ENCODE data around the gene ALKBH5.

The ALKBH5 gene

GRCh38 chr17:18245038-18245776 is 61.6 kb downstream of the ALKBH5 start:
- no peak for DNase-seq (ENCODE audit: low read depth)

DNA sequence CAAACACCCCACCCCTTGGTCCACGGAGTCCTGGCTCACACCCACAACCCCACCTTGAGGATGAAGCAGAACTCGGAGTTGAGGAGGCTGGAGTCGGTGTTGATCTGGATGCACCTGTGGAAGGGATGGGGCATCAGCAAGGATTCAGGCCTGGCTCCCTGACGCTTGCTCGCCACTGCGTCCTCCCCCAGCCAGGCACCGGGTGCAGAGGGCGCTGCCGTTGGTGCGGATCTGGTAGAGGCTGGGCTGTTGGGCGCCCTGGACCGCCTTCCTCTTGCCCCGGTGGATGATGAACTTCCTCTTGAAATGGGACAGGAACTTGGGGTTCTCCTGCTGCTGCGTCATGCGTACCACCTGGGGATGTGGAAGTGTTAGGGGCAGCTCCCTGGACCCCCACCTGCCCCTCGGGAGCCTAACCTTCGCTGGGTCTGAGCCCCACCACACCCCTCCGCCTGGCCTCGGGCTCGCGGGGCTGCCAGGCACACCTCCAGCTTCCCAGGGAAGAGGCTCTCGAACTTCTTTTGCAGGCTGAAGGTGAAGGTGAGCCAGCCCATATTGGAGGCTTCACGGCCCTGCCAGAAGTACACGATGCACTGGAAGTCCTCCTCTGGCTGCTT is 62.6 kb downstream of the ALKBH5 start:
- DNase-seq (ENCODE audit: low read depth) = no peak

GRCh38 chr17:18246880-18247612 is 63.4 kb downstream of the ALKBH5 start:
- peak; percentile 77 for DNase-seq (ENCODE audit: low read depth)

- DNase-seq (ENCODE audit: low read depth) = no peak
These were observed 64.0 kb downstream of the ALKBH5 start for GRCh38 chr17:18247613-18248001.

- peak; percentile 71 for DNase-seq (ENCODE audit: low read depth)
These were observed 64.7 kb downstream of the ALKBH5 start for GRCh38 chr17:18248300-18248731.

GRCh38 chr17:18248811-18249210 is 65.2 kb downstream of the ALKBH5 start:
- DNase-seq (ENCODE audit: low read depth) = no peak

DNA sequence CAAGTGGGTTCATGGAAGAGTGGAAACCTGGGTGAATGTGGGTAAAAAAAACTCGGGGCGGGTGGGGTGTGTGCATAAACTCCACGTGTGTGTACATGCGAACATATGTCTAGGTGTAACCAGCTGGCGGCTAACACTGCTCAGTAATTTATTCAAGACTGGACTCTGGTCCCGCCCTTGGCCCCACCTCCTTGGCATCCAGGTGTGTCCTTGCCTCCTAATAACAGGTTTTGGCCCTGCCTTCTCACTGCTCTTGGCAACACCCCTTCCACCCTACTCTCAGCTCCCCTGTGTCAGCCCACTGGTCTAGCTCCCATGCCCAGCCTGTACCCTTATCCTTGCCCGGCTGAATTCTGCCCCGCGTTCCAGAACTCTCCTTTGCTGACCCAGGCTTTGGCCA is 66.6 kb downstream of the ALKBH5 start:
- DNase-seq (ENCODE audit: low read depth) = no peak

- DNase-seq (ENCODE audit: low read depth) = no peak
These were observed 67.1 kb downstream of the ALKBH5 start for GRCh38 chr17:18250708-18251107.

GRCh38 chr17:18251204-18251603 is 67.6 kb downstream of the ALKBH5 start:
- no peak for DNase-seq (ENCODE audit: low read depth)

DNA sequence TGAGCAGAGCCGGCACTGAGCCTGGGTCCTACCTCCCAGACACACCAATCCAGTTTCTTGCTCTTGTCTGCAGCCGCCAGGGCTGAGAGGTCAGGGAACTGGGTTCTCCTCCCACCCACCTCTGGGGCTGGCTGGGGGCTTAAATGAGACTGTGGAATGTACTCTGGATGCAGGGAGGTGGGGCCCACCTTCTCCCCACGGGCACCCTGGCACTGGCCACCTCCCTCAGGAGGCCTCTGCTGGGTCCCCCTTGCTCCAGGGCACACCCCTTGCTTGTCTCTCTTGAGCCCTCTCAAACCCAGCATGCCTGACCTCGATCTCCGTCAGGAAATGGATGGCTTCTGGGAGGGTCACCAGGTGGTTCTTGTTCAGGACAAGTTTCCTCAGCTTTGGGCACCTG is 68.5 kb downstream of the ALKBH5 start:
- DNase-seq (ENCODE audit: low read depth) = no peak

GRCh38 chr17:18253187-18253884 is 69.7 kb downstream of the ALKBH5 start:
- DNase-seq (ENCODE audit: low read depth) = no peak

GRCh38 chr17:18253947-18254821 is 70.6 kb downstream of the ALKBH5 start:
- DNase-seq (ENCODE audit: low read depth) = no peak

DNA sequence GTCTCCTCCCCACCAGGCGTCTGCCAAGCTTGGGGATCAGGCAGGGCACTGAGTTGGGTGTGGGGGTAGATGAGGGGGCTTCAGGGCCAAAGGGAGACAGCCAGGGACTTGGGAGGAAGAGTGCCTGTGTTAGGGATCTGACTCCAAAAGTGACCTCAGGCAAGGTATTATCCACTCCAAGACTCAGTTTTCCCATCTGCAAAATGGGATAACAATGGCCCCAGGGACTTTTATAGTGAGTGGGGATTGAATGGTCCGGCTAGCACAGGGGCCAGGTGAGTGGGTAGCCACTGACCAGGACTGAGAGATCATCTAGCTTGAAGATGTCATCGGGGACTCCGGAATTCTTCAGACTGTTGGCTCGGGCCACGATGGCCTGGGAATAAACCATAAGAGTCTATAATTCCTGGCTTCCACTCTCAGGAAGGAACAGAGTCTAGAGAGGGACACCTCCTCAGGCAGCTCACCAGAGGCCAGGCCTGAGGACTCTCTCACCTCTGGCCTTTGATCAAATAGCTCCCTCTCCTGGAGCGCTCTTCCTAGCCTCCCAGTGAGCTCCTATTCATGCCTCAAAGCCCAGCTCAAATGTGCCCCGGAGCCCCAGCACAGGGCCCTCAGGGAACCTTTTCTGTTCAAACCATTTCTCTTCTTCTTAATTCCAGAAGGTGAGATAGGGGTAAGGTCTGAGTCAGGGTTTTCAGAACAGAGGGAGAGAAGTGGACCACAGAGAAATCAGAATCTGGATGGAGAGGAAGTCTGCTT is 71.4 kb downstream of the ALKBH5 start:
- DNase-seq (ENCODE audit: low read depth) = no peak

- DNase-seq (ENCODE audit: low read depth) = no peak
These were observed 72.7 kb downstream of the ALKBH5 start for GRCh38 chr17:18256351-18256750.

DNA sequence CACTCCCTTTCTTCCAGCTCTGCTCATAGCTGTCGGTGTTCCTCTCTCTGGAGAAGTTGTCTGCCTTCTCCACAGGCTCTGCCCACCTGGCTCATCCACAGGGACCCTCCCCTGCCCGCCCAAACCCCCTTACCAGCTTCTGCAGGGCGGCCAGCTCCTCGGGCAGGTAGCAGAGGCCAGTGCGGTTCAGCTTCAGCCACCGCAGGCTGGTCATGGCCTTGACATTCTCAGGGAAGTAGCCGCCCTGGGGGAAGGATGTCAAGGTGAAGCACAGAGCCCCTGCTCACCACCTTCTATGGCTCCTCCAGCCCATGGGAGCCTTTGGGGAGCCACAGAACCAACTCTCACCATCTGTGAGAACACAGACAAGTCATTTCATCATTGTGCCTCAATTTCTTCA is 73.1 kb downstream of the ALKBH5 start:
- no peak for DNase-seq (ENCODE audit: low read depth)

GRCh38 chr17:18257268-18257981 is 73.8 kb downstream of the ALKBH5 start:
- peak; percentile 48 for DNase-seq (ENCODE audit: low read depth)

GRCh38 chr17:18257982-18258355 is 74.3 kb downstream of the ALKBH5 start:
- peak; percentile 64 for DNase-seq (ENCODE audit: low read depth)

DNA sequence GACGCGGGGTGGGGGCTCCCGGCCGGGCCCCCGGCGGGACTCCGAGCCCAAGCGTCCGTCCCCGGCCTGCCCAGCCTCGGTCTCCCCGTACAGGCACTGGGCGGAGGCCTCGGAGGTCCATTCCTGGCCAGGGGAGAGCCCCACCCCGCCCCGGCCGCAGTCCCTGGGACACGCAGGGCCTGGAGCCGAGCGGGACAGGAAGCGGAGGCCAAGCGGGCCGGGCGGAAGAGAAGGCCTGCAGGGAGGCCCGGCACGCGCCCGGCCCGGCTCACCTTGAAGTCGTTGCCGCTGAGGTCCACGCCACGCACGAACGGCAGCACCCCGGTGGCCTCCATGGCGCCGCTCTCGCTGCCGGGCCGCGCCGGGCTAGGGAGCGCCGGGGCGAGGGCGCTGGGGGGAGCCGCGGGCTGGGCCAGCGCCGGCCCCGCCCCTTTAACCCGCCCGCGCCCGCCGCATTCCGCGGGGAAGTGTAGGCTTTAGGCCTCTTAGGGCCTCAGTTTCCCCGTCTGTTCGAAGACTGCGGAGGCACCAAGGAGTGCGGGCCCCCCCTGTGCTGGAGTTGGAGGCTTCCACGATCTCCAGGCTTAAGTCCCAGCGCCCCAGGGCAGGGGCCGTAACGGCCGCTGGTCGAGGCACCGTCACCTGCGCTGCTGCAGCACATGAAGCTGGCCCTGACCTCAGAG is 74.9 kb downstream of the ALKBH5 start, which contains the start of gene FLII:
Gene FLII, minus strand, starts transcription at position 383 of the 683 bp plus-strand sequence. Its CDS starts 48 bp downstream, at position 335.
- peak; percentile 34 for DNase-seq (ENCODE audit: low read depth)

Measured in iris pigment epithelial cell (primary cell).